GM04503 (cell line): ENCODE results near the gene CUZD1.

Source experiments
- DNase-seq: peaks from one replicate; pipeline ENCODE4 v3.0.0-alpha.2; 2012; ENCODE audit warnings: low read depth

CUZD1 gene

DNA sequence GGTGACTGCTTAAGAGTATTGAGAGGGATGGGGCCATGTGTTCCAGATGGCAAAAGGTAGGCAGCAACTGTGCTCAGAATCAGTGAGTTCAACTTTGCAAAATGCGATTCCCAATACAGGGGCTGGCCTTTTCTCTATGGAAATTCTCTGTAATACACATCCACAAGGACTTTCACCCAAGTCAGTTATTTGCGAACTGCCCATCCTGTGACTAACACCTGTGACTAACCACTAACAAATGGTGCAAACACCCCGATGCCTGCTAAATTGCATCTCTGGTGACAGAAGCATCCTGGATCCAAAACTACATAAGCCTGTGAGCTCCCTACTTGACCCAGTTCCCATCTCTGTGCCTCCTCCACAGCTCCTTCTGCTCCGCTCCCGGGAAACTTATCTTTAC is 9.0 kb upstream of the CUZD1 start:
- peak; percentile 73 for DNase-seq

- no peak for DNase-seq
Measured at GRCh38 chr10:122853665-122854313, 8.1 kb upstream of the CUZD1 start.

GRCh38 chr10:122852261-122852660 is 6.6 kb upstream of the CUZD1 start:
- DNase-seq = no peak

GRCh38 chr10:122850705-122851640 is 5.3 kb upstream of the CUZD1 start:
- DNase-seq = no peak

- no peak for DNase-seq
Measured at GRCh38 chr10:122849900-122850605, 4.4 kb upstream of the CUZD1 start.

- no peak for DNase-seq
Measured at GRCh38 chr10:122849090-122849489, 3.4 kb upstream of the CUZD1 start.

- no peak for DNase-seq
Measured at GRCh38 chr10:122847782-122848604, 2.3 kb upstream of the CUZD1 start.

GRCh38 chr10:122844146-122844545 is 1.5 kb downstream of the CUZD1 start:
- no peak for DNase-seq

DNA sequence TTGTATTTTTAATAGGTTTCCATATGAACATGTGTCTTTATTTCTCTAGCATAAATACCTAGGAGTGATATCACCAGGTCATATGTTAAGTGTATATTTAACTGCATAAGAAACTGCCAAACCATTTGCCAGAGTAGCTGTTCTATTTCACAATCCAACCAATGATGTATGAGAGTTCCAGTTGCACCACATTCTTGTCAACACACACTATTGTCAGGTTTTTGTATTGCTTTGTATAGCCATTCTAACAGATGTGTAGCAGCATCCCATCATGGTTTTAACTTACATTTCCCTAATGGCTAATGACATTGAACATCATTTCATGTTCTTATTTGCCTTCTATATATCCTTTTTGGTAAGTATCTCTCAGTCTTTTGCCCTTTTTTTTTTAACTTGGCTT is 4.1 kb downstream of the CUZD1 start:
- DNase-seq = no peak

- DNase-seq = no peak
Measured at GRCh38 chr10:122839505-122839904, 6.2 kb downstream of the CUZD1 start.

- no peak for DNase-seq
Measured at GRCh38 chr10:122838880-122839279, 6.8 kb downstream of the CUZD1 start.

DNA sequence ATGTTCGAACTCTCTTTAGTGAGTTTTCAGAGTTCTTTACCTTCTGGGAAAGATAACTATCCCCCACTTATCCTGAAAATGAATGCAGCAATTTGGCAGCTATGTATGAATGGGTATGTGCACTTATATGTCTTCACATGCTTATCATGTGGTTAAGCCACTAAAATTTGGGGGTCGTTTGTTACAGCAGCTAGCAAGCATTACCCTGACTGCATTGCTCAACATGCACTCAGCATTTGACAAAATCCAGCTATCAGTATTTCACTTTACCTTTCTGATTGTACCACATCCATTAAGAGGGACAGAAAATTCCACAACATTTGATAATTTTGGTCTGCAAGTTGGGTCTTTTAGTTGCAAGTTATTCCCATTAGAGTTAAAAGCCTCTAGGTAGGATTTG is 9.7 kb downstream of the CUZD1 start:
- no peak for DNase-seq

GRCh38 chr10:122830965-122831353 is 14.7 kb downstream of the CUZD1 start:
- no peak for DNase-seq

- no peak for DNase-seq
Measured at GRCh38 chr10:122830273-122830964, 15.2 kb downstream of the CUZD1 start.

GRCh38 chr10:122829454-122829853 is 16.2 kb downstream of the CUZD1 start:
- no peak for DNase-seq

DNA sequence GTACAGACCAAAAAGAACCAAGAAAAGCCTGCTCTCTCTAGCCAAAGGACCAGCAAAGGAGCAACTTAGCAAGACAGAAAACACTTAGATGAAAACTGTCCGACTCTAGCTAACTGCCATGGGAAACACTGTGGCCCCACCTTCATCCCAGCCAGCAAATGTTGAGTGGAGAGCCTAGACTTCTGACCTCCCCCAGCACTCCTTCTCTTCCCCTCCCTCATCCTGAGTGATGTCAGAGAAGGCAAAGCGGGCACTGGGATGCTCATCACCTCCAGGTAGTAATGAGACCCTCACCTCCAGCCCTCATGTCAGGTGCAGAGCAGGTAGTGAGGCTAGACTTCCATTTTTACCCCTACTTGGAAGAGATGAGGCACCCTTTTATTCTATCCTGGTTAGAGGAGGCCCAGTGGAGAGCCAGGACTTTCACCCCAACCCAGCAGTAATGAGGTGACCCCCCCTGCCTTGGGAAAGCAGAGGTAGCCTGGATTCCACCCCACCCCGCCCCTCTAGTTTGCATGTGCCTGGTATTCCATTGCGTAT is 16.9 kb downstream of the CUZD1 start:
- DNase-seq = no peak

DNA sequence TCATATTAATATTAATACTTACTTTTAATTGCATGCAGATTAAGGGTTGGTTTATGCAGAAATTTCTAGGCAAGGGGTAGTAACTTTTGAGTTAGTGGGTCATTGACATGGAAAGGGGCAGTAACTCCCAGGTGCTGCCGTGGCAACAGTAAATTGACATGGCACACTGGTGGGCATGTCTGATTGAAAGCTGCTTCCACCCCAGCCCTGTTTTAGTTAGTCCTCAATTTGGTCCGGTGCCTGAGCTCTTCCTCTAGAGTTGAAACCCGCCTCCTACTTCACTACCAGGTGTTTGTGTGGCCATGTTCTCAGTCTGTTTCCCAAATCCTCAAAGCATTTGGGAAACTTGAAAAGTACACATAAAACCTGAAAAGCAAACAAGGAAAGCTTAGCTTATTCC is 18.4 kb downstream of the CUZD1 start:
- DNase-seq = no peak

DNA sequence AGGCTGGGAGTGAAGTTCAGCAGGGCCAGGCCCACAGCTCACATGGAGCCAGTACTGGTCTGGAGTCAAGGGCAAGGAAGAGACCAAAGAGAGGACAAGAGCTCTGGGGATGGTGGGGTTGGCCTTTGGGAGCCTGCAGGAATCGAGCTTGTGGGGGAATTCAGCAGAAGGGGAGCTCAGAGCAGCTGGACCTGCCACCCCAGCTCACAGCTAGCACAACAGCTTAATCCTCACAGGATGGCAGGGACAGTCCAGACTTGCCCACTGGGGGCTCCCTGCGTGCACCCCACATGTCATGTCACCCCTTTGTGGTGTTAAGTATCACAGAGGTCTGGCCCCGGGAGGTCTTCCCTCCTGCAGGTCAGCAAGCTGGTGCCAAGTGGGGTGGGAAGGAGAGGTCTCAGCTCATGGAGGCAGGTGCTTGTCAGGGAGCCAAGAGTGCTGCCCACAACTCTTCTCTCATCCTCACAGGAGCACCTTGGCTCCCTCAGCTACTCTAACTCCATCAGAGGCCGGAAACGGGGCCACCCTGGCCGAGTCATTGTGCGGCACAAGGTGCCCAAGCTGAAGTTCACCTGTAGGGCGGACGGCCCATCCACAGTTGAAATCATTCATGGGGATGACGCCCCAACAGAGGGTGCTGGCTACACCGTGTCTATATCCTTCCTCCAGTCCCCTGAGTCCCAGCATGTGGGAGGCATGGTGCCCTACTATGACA is 22.5 kb downstream of the CUZD1 start:
- no peak for DNase-seq

DNA sequence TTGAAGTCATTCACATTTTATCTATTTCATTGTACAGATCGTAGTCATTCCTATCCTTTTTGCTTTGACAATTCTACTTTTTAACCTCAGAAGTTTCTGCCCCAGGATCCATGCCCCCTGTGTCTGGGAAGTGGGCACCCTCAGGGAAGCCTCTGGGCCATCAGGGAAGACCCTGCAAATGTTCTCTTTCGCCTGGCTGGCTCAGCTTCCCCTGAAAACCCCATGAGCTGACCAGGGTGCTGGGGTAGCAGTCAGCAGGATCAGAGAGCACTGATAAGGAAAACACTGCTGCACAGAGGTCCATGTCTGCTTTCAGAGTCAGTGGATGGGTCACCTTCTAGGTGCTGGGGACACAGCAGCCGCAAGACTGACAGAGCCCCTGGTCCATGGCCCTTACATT is 23.8 kb downstream of the CUZD1 start:
- DNase-seq = no peak

GRCh38 chr10:122815458-122815857 is 30.2 kb downstream of the CUZD1 start:
- DNase-seq = no peak
